ENCODE measurements around the gene TNRC18.

TNRC18 gene

DNA sequence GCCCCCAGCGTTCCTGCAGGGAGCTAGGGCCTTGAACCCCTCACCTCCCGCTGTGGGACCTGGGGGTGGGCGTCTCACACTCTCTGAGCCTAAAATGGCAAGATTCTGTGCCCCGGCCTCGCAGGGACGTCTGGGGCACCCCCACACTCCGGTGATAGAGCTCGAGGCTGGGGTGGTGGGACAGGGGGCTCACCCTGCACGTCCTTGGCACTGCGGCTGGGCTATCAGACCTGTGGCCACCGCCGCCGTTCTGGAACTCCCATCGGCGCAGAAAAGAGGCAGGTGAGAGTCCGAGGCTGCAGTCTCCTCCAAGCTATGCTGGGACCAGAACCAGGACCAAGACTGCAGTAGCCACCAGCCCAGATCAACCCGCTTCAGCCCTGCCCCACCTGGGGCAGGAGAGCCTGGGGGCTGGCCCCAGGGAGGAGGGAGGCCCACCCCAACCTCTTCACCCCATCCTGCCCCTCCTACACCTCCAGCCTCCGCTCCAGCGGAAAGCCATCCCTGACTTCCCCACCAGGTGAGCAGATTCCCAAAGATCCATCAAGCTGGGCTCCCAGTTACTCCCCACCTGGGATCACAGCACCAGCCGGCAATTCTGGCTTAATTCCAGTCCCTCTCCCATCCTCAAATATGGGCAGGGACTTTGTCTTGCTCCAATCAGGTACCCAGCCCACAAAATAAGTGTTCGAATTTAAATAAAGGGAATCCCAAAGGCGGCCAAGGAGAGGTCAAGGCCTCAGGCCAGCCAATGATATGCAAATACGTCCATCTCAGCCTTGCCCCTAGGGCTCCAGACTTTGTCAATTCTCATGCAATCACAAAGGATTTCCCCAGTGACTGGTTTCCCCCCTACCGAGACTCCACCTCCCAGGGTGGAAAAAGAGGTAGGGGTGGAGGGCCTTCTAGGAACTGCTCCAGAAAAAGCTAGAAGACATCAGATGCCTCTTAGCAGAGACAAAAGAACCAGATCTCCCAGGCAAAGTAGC lies 16.4 kb downstream of the TNRC18 start:
- DNase-seq (ENCODE audit: low read depth in 2 of 2) = no peak

DNA sequence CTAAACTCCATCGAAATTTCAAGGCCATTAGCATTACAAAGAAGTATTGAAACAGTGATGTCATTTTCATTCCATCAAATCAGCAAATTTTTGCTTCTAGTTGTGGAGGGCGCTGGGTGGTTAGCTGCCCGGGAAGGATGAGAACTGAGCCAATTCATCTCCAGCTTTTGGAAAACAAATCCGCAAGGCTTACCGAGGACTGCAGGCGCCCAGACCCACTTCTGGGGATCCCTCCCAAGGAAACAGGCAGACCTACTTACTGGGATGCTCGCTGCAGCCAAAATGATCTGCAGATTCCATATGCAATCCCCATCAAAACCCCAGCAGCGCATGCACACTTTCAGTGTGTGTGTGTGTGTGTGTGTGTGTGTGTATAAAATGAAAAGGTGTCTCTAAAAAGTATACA lies 19.2 kb downstream of the TNRC18 start:
- DNase-seq (ENCODE audit: low read depth in 2 of 2) = no peak

DNA sequence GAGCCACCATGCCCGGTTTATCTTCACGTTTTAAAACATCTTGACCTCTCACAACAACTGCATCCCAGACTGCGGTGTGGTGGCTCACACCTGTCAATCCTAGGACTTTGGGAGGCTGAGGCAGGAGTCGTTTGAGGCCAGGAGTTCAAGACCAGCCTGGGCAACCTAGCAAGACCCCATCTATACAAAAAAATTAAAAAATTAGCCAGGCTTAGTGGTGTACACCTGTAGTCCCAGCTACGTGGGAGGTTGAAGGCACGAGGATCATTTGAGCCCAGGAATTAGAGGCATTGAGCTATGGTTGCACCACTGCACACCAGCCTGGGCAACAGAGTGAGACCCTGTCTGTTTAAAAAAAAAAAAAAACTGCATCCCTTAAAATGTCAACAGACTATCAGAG lies 20.2 kb downstream of the TNRC18 start:
- no peak for DNase-seq (ENCODE audit: low read depth in 2 of 2)

DNA sequence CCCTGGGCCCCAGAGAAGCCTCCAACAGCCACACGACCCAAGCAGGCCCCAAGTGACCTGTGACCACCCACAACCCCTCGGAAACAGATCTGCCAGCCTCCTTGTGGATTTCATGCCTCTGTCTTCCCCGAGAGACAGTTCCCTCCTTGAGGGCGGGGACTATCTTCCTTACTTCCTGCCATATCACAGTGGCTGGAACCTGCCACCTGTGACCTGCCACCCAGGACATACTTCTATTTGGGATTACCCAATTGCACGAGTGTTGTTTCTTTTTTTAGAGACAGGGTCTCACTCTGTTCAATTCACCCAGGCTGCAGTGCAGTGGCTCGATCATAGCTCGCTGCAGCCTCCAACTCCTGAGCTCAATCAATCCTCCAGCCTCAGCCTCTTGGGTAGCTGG lies 25.9 kb downstream of the TNRC18 start:
- no peak for DNase-seq (ENCODE audit: low read depth in 2 of 2)

DNA sequence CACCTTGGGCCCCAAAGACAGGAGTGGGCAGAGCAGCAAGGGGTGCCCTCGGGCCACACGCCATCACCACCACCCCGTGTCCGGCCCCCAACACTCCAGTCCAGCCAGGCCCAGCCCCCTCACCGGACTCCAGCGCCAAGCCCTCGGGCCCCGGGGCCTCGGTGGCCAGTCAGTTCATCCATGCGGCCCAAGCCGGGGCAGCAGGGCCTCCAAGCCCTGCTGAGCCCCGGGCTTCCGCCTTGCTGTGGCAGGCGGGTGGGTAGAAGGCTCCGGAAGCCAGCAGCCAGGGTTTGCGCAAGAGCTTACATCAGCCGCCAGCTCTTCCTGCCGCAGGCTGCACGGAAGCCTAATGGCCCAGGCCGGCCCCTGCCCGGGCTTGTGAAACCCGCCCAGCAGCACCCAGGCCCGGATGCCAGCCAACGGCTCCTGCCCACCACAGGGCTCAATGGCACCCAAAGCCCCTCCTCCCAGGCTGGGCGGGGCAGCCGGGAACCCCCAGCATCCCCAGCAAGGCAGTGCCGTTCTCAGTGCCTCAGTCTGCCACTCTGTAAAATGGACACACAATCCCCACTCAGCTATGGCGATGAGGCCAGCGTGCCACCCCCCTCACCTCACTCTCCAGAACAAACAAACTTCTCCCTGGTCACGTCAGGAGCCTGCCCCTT lies 26.5 kb downstream of the TNRC18 start:
- peak; percentile 78 to 83 for DNase-seq (ENCODE audit: low read depth in 2 of 2)

DNA sequence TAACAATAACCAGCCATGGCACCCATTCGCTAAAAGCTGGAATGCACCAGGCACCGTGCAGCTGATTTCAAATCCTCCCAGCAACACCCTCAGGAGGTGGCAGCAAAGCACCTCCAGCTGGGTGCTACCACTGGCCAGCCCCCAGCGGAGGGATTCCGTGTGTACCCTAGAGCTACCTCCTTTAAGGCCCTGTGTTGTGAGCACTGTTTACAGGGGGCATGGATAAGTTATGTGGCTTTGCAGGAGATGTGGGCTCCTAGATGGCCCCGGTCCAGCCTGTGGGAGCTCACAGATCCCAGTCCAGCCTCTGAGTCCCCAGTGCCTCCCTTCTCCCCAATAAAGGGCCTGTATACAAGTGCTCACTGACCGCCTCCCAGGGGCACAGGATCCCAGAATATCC lies 27.1 kb downstream of the TNRC18 start:
- DNase-seq (ENCODE audit: low read depth in 2 of 2) = peak; percentile 33 to 38

DNA sequence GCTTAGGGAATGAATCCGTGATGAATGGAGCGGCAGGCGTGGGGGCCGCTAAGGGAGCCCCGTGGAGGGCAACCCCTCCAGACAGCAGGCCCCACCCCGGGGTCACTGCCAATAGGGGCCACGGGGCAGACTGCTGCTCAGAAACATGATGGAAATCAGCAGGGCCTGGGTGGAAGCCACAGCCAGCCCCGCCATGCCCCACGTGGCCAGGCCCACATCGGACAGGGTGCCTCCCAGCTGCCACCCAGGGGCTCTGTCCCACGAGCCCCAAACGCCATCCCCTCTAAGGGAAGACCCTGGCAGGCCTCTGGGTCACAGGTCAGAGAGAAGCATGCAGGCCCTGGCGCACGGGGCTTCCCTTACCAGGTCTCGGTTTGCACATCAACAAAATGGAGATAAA lies 28.4 kb downstream of the TNRC18 start:
- no peak for DNase-seq (ENCODE audit: low read depth in 2 of 2)

DNA sequence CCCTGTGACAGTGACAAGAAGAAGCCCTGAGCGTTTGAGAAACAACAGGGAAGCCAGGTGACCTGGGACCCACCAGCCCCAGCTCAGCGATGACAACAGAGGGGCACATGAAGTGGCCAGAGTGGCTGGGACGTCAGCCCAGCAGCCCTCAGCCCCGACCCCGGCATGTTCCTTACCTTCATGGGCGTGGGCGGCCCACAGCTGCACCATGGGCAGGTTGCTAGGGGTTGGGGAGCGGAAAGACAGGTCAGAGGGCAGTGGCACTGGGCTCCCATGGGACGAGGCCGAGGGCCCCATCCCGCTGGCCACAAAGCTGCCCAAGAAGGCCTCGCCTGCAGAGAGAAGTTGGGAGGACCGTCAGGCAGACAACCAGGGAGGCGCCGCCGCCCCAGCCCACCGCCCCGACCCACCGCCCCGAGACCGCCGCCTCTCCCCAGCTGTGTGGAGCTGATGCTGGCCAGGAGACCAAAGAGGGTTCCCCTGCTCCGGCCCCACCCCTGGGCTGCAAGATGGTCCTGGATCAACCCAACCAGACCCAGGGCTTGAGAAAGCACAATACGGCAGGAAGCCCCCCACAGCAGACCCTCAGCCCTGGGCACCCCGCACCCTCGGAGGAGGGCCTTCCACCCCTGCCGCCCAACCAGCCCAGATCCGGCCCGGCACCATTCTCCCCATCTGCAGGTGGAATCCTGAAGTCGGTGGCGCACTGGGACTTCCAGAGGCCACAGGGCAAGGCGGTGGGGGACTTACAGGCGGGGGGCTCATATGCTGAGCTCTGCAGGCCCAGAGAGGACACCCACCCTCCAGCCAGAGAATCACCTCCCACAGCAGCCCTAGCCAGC lies 29.1 kb downstream of the TNRC18 start:
- DNase-seq (ENCODE audit: low read depth in 2 of 2) = no peak

DNA sequence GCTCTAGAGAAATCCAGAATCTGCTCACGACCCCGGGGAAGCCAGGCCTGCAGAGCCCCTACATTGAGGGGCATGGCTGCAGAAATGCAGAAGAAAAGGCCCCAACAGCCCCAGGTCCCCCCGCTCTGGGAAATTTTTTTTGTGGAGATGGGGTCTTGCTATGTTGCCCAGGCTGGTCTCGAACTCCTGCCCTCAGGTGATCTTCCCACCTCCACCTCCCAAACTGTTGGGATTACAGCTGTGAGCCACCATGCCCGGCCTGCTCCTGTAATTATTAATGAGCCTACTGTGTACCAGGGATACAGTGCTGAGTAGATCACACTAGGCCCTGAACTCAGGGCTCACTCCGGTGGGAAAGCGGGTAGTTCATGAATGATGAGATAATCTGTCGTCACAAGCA lies 29.9 kb downstream of the TNRC18 start:
- no peak for DNase-seq (ENCODE audit: low read depth in 2 of 2)

DNA sequence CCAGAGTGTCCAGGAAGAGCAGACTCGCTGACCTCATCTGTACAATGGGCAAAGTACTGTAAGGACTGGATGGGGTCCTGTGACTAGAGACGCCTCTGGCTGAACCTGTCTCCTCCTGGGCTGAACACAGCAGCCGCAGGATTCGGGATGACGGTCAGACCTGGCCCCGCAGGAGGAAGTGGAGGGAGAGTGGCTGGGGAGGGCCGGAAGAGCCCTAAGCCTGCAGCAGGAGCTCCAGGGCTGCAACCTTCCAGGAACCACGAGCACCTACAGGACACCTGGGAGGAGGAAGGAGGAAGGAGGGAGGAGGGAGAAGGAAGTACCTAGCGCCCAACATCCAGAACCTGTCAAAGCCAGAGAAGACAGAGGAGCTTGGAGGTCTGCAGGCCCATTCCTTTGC lies 30.3 kb downstream of the TNRC18 start:
- no peak for DNase-seq (ENCODE audit: low read depth in 2 of 2)

DNA sequence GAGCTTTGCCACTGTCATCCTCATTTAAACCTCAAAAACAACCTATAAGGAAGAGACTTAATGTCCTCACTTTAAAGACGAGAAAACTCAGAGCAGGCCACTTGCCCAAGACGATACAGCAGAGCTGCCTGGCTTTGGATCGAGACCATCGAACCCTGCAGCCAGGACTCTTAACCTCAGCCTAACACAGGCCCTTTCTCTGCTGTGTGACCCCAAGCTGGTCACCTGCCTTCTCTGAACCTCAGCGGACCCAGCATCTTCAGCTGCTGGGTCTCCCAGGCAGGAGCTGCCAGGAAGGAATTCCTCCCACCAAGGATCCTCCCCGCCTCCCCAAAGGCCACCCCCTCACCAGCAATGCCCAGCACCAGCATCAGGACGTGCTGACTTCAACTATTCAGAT lies 32.7 kb downstream of the TNRC18 start:
- DNase-seq (ENCODE audit: low read depth in 2 of 2) = no peak

DNA sequence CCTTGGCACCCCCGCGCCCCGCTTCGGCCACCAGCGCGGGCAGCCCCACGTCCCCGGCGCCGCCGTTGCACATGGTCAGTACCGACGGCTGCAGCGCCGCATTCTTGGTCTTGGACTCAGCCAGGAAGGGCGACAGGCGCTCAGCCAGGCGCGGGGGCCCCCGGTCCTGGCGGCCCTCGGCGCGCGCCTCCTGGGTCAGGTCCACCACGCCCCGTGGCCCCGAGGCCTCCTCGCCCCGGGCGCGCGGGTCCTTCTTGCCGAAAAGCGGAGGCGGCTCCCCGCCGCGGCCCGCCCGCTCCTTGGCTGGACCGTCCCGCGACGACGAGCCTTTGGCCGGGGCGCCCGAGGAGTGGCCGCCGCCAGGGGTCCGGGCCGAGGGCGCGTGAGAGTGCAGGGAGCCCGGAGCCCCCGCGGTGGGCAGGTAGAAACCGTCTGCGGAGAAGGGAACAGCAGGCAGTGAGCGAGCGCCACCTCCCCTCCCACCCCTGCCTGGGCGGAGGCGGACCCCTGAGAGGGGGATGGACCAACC lies 34.7 kb downstream of the TNRC18 start:
- DNase-seq (ENCODE audit: low read depth in 2 of 2) = no peak

DNA sequence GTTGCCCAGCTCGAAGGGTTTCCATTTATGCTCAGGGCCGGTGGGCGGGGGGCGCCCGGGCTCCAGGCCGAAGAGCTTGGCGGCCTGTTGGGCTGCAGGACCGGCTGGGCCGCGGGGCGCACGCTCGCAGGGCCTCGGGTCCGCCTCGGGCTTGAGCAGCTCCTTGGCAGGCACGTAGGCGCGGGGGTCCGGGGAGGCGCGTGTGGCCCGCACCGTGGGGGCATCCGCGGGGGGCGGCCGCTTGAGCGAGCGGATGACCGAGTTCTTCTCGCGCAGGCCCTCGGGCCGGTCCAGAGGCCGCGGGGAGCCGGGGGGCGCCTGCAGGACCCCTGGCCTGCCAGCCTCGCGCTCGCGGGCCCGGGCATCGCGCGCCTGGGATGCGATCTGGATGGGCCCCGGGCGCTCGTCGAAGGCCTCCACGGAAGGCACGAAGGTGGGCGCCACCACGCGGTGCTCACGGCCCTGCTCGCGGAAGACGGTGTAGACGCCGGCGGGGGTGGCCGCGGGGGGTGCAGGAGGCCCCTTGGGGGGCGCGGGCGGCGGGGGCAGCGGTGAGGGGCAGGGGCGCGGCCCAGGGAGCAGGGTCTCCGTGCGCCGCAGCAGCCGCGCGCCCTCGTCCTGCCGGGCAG lies 35.2 kb downstream of the TNRC18 start:
- DNase-seq (ENCODE audit: low read depth in 2 of 2) = no peak

DNA sequence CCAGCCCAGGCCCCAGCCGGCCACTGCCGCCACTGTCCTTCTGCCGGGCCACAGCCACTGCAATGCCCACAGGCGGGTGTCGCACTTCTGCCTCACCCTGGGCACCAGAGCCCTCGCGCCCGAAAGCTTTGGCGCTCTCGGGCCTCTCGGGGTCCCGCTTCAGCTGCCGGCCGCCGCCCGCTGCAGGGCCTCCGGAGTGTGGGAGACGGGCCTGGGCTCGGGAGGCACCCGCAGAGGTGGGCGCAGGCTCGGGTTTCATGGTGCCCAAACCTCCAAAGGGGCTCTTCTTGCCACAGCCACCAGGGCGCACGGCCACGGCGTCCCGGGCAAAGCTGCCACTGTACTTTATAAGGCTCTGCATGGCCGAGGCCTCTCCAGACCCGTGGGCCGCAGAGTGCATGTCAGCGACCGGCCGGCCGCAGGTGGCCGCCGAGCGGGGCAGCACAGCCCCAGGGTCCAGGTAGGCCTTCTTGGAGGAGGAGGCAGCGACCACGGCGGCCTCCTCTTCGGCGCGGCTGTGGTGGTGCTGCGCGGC lies 35.9 kb downstream of the TNRC18 start:
- DNase-seq (ENCODE audit: low read depth in 2 of 2) = no peak

DNA sequence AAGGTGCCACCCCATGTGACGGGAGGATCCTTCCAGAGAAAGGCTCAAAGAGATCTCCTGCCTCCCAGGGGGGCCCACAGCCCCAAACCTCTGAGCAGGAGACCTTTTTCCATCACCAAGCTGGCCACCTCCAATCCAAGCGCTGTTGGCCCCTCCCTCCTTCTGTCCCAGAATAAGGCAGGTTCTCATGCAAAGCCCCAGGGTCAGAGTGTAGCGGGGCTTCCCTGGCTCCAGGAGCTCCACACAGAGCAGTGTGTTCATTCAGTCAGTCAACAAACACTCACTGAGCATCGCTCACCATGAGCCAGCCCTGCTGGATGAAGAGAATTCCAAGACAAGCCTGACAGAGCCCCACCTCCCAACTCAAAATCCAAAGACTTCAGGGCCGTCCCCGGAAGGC lies 39.0 kb downstream of the TNRC18 start:
- no peak for DNase-seq (ENCODE audit: low read depth in 2 of 2)

DNA sequence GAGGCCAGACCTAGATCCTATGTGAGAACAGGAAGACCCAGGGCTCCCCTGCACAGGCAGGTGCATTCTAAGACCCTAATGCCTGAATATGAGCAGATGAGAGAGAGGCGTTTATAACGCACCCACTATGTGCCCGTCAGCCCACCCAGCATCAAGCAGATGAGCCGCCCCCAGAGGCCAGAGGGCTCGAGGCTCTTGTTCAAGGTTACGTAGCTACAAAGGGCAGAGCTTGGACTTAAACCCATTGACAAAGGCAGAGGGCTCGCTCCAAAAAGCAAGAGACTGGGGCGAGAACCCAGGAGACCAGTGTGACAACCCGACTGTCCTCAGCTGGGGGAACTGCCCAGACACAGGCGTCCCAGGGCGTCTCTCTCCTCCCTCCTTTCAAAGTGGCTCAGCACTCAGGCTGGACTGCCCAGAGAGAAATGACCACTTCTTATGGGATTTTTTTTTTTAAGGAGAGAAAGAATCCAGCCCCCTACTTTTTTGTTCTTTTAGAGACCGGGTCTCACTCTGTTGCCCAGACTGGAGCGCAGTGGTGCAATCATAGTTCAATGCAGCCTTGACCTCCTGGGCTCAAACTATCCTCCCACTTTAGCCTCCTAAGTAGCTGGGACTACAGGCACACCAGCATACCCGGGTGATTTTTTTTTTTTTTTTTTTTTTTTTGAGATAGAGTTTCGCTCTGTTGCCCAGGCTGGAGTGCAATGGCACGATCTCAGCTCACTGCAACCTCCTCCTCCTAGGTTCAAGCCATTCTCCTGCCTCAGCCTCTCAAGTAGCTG lies 40.1 kb downstream of the TNRC18 start:
- no peak for DNase-seq (ENCODE audit: low read depth in 2 of 2)

DNA sequence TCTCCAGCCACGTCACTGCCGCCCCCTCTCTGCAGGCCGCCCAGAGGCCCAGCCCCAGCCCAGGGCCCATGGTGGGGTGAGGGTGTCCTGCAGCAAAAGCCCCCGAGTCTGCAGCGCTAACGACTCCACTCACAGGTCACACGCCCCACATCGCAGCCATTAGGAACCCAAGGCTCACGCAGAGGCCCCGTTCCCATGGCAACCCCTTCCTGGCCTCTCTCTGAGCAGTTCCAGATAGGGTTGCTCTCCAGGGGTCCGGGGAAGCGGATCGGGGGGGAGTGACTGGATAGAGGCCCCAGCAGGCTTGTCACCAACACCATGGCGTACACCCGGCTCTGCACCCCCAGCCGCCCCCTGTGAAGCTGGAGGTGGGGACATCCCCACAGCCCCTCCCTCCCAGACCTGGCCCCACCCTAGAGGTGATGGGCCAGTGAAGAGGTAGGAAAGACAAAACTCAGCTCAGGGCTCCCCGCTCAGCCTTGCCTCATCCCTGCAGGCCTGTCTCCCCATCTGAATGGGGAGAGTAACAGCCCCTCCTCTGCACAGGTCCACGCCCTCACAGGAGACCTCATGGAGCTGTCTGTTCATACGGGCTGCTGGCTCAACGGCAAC lies 41.2 kb downstream of the TNRC18 start:
- no peak for DNase-seq (ENCODE audit: low read depth in 2 of 2)

DNA sequence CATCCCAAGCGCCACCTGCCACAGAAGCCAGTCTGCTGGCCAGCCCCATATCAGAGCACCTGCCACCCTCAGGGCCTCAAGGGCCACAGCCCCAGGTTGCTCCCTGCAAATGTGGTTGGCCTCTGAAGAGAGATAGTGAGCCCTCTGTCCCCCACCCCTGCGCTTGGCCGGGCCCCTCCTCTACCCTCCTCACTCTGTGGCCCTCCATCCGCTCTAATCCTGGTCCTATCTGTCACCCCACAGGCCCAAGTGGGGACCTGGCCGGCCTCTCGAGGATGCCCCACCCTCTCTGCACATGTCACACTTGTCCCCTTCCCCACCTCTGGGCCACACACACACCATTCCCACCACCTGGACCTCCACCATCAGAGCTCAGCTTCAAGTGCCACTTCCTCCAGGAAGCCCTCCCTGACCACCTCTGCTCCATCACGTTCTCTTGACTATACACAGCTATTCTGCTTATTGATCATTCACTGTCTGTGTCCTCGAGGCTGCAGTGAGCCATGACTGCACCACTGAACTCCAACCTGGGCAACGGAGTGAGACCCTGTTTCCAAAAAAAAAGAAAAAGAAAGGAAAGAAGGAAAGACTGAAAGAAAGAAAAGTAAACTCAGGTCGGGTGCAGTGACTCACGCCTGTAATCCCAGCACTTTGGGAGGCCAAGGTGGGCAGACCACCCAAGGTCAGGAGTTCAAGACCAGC lies 42.4 kb downstream of the TNRC18 start:
- DNase-seq (ENCODE audit: low read depth in 2 of 2) = no peak

DNA sequence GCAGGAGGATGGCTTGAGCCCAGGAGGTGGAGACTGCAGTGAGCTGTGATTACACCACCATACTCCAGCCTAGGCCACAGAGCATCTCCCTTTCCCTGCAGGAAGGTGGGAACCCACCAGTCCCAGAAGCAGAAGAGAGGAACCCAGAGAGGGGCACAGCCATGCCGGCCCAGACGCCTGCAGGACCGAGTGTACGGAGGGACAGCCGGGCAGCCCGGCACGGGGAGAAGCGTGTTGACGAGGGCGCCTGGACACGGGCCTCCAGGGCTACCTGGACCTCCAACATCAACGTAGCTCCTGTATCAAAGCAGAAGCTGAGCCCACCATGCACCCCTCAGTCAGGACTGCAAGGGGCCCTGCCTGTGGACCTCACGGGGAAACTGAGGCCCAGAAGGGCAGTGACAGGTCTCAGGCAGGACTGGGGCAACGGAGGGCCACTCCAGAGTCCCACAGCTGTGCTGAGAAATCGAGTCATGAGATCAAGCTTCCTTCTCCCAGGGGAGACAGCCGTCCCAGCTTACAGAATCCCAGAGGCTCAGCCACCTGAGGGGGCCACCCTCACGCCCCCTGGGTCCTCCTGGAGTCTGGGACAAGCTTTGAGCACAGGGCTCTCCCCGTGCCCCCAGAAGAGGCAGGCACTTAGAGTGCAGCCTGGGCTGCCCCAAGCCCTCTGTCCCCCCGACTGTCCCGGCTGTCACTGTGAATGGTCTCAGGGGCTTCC lies 43.1 kb downstream of the TNRC18 start:
- DNase-seq (ENCODE audit: low read depth in 2 of 2) = no peak

Data from stimulated activated CD4-positive, alpha-beta T cell treated with anti-CD3 and anti-CD28 coated beads, Interleukin-15, amount 100 ng/mL, for 48 hours (primary cell).